Naive thymus-derived CD4-positive, alpha-beta T cell (primary cell): ENCODE measurements around the gene USP25. TPM values are rescaled to one million over a fixed set of nuclear protein-coding genes. Genes with fewer than 3 reads are reported as not detected.
"Not testable (repeated sequence)": the region's sequence is repeated elsewhere in the genome, so short reads cannot be mapped to it uniquely, and the experiment has no call there.

ENCODE experiments used
- ATAC-seq: fragments of 150-1000 bp; cut with Tn5 transposase; 2 replicates; pipeline ENCODE4 v1.10.0; 2021; ENCODE audit warnings: mild to moderate bottlenecking, moderate library complexity
- CTCF ChIA-PET: fragments of 350-600 bp; sonication (Branson Sonifier 250); formaldehyde crosslinking; loops from one replicate; lab custom pipeline; 2021; ENCODE audit warnings: antibody characterized with exemption; lab: Charles Lee
- POLR2A ChIA-PET: fragments of 350-600 bp; sonication (Branson Sonifier 250); formaldehyde crosslinking; loops from one replicate; lab custom pipeline; 2021; ENCODE audit warnings: antibody characterized with exemption, inconsistent platforms; lab: Charles Lee
- DNase-seq, 9 donors: peaks; one replicate each; pipeline versions ENCODE4 v3.0.0 to v3.0.0-alpha.2; 2020 to 2022; ENCODE audit warnings: mixed read lengths in 1 of 9
- H3K27ac ChIP-seq: one replicate; pipeline ENCODE4 v1.7.0; 2013; ENCODE audit warnings: mild to moderate bottlenecking, low read depth, low read length, moderate library complexity
- H3K27me3 ChIP-seq, 2 donors: one replicate each; pipeline ENCODE4 v1.7.0; 2013; ENCODE audit warnings: low read length in 2 of 2, mild to moderate bottlenecking in 2 of 2, moderate library complexity in 2 of 2; ENCODE audit not compliant: control insufficient read depth in 2 of 2, insufficient read depth in 2 of 2
- H3K36me3 ChIP-seq, 3 experiments: 1 replicate in 2 of 3; 2 replicates in 1 of 3; pipeline ENCODE4 v1.7.0; 2013; ENCODE audit warnings: low read length in 3 of 3, mild to moderate bottlenecking in 3 of 3, moderate library complexity in 1 of 3; ENCODE audit not compliant: insufficient read depth in 3 of 3, control insufficient read depth in 2 of 3
- H3K4me1 ChIP-seq, 2 donors: one replicate each; pipeline ENCODE4 v1.7.0; 2013; ENCODE audit warnings: low read length in 2 of 2, mild to moderate bottlenecking in 2 of 2, moderate library complexity in 1 of 2; ENCODE audit not compliant: control insufficient read depth in 2 of 2, insufficient read depth in 2 of 2
- H3K4me3 ChIP-seq: 2 replicates; pipeline ENCODE4 v1.7.0; 2013; ENCODE audit warnings: mild to moderate bottlenecking, low read length
- H3K9me3 ChIP-seq, 3 experiments: 1 replicate in 2 of 3; 2 replicates in 1 of 3; pipeline ENCODE4 v1.7.0; 2013; ENCODE audit warnings: low read length in 3 of 3; ENCODE audit not compliant: control insufficient read depth in 2 of 3
- H3K27ac Mint-ChIP-seq, 9 donors: one replicate each; pipeline ENCODE4 v1.8.0; 2020 to 2022; ENCODE audit warnings: mixed read lengths in 9 of 9, mild to moderate bottlenecking in 8 of 9, moderate library complexity in 5 of 9, inconsistent platforms in 2 of 9
- H3K27me3 Mint-ChIP-seq, 5 donors: one replicate each; pipeline ENCODE4 v1.8.0; 2021 to 2022; ENCODE audit warnings: mixed read lengths in 5 of 5, mild to moderate bottlenecking in 1 of 5
- H3K36me3 Mint-ChIP-seq, 5 donors: one replicate each; pipeline ENCODE4 v1.8.0; 2020 to 2022; ENCODE audit warnings: mixed read lengths in 5 of 5, mild to moderate bottlenecking in 3 of 5, inconsistent platforms in 1 of 5
- H3K4me1 Mint-ChIP-seq, 7 donors: one replicate each; pipeline ENCODE4 v1.8.0; 2020 to 2022; ENCODE audit warnings: mixed read lengths in 7 of 7, mild to moderate bottlenecking in 3 of 7, inconsistent platforms in 1 of 7
- H3K4me3 Mint-ChIP-seq, 10 donors: one replicate each; pipeline ENCODE4 v1.8.0; 2020 to 2022; ENCODE audit warnings: mild to moderate bottlenecking in 10 of 10, mixed read lengths in 10 of 10, moderate library complexity in 6 of 10, inconsistent platforms in 2 of 10
- H3K9me3 Mint-ChIP-seq, 11 donors: one replicate each; pipeline ENCODE4 v1.8.0; 2020 to 2022; ENCODE audit warnings: mixed read lengths in 11 of 11, mild to moderate bottlenecking in 4 of 11, inconsistent platforms in 1 of 11, moderate library complexity in 1 of 11
- intact Hi-C, 2 donors: fragments of 100-400 bp; cut with micrococcal nuclease; formaldehyde crosslinking; loops; one replicate each; pipeline ENCODE4 v1.15.1; 2023
- polyA plus RNA-seq, 2 donors: library from polyadenylated mRNA; unstranded; fragments of 300-500 nt; fragmentation: Illumina TruSeq; gene quantifications; one replicate each; pipeline ENCODE4 v1.2.3, GENCODE V29; 2021
- total RNA-seq, 6 experiments: library from RNA in 5 of 6; stranded (reverse) in 5 of 6; gene quantifications; 1 replicate in 5 of 6; 2 replicates in 1 of 6; pipeline ENCODE4 v1.2.3 and lab custom pipeline; 2021 to 2026

USP25 gene
- total and polyA plus RNA-seq, 7 experiments from 2014 or later, result 9.6 to 67.4 (median 52.0) TPM

DNA sequence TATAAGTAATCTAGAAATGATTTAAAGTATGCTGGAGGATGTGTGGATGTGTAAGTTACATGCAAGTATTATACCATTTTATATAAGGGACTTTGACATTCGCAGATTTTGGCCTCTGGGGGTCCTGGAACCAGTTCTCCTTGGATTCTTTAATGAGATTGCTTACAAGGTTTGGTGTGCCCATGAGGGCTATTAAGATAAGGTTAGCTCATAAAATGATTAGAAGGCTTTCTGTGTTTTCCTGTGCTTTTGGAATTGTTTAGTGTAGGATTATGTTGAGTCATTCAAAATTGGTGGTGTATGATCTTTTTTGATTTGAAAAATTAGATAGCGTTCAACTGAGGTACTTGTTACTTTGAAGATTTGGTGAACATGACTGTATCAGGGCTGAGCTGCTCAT lies 5.6 kb downstream of the USP25 start:
- H3K27me3 ChIP-seq, result no peaks in the 10 kb centered on the region
- peaks cover 0 to 14% (median 6%) of the 10 kb centered on the region in 5 donors for H3K36me3 Mint-ChIP-seq
- H3K27ac ChIP-seq, result no peak overlapping the region
- peak overlapping the region in 9 of 10 donors; percentile 22 to 98 (median 60) for H3K4me3 Mint-ChIP-seq
- DNase-seq (no peak), ATAC-seq (no peak)
- ChIA-PET POLR2A (no interaction called here), CTCF (interaction anchor here (0.7 kb wide), 1 partner anchor 88 kb away, joined by 3 read pairs; no protein-coding TSS in a partner anchor)
- no peaks in the 10 kb centered on the region for H3K27me3 Mint-ChIP-seq
- H3K4me1 ChIP-seq, result peaks cover 52 to 58% of the 10 kb centered on the region in 2 donors
- peaks cover 0 to 5% (median 0%) of the 10 kb centered on the region in 11 donors for H3K9me3 Mint-ChIP-seq
- H3K36me3 ChIP-seq, result no peaks in the 10 kb centered on the region
- peaks cover 59 to 96% (median 88%) of the 10 kb centered on the region in 7 donors for H3K4me1 Mint-ChIP-seq
- H3K27ac Mint-ChIP-seq, result peak overlapping the region in 6 of 9 donors; percentile 8 to 86 (median 74)
- H3K9me3 ChIP-seq, result no peaks in the 10 kb centered on the region
- intact Hi-C loops, result loop anchor here in 1 of 2 donors (2.0 kb wide), 1 partner anchor 31 kb away; no protein-coding TSS in a partner anchor
- H3K4me3 ChIP-seq, result no peak overlapping the region

DNA sequence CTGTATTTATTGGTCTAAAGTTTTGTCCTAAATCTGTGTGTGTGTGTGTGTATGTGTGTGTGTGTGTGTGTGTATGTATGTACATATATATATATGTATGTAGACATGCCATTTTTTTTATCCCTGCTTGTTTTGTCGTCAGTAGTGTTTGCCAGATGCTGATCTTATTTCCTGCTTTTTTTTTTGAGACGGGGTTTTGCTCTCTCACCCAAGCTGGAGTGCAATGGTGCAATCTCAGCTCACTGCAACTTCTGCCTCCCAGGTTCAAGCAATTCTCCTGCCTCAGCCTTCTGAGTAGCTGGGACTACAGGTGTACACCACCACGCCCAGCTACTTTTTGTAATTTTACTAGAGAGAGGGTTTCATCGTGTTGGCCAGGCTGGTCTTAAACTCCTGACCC lies 6.1 kb downstream of the USP25 start:
- Mint-ChIP-seq H3K27ac (peak overlapping the region in 8 of 9 donors; percentile 40 to 86 (median 72)), H3K36me3 (peaks cover 0 to 14% (median 6%) of the 10 kb centered on the region in 5 donors), H3K4me3 (peak overlapping the region; percentile 47 to 98 (median 68)), H3K4me1 (peaks cover 64 to 100% (median 93%) of the 10 kb centered on the region in 7 donors)
- H3K27ac ChIP-seq, H3K27me3 ChIP-seq, H3K27me3 Mint-ChIP-seq, H3K36me3 ChIP-seq, H3K9me3 ChIP-seq, ATAC-seq, H3K9me3 Mint-ChIP-seq: not testable (repeated sequence)
- Histone ChIP-seq H3K4me3 (peak overlapping the region; percentile 4), H3K4me1 (peaks cover 52 to 58% of the 10 kb centered on the region in 2 donors)
- peak in 1 of 9 donors; percentile 25 for DNase-seq
- CTCF ChIA-PET, result interaction anchor here (0.7 kb wide), 1 partner anchor 88 kb away, joined by 3 read pairs; no protein-coding TSS in a partner anchor
- POLR2A ChIA-PET, result interaction anchor here (0.7 kb wide), 1 partner anchor 712 kb away, joined by 3 read pairs; no protein-coding TSS in a partner anchor
- intact Hi-C loops, result loop anchor here in 1 of 2 donors (2.0 kb wide), 1 partner anchor 31 kb away; no protein-coding TSS in a partner anchor

DNA sequence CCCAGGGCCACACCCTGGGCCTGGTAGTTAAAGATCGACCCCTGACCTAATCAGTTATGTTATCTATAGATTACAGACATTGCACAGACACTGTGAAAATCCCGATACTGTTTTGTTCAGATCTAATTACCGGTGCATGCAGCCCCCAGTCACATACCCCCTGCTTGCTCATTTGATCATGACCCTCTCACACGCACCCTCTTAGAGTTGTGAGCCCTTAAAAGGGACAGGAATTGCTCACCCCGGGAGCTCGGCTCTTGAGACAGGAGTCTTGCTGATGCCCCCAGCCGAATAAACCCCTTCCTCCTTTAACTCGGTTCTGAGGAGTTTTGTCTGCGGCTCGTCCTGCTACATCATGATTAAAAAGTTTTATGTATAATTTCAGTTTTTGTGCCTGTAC lies 9.0 kb downstream of the USP25 start:
- DNase-seq, POLR2A ChIA-PET, intact Hi-C loops, H3K9me3 ChIP-seq, H3K27me3 ChIP-seq, ATAC-seq, H3K4me3 ChIP-seq, CTCF ChIA-PET, H3K27me3 Mint-ChIP-seq, H3K27ac ChIP-seq, H3K9me3 Mint-ChIP-seq: not testable (repeated sequence)
- Mint-ChIP-seq H3K4me3 (peak overlapping the region in 9 of 10 donors; percentile 17 to 98 (median 44)), H3K27ac (peak overlapping the region in 5 of 9 donors; percentile 1 to 83 (median 42)), H3K4me1 (peaks cover 70 to 100% (median 97%) of the 10 kb centered on the region in 7 donors), H3K36me3 (peaks cover 0 to 29% (median 22%) of the 10 kb centered on the region in 5 donors)
- peaks cover 0 to 11% (median 0%) of the 10 kb centered on the region in 3 experiments for H3K36me3 ChIP-seq
- peaks cover 39 to 46% of the 10 kb centered on the region in 2 donors for H3K4me1 ChIP-seq

DNA sequence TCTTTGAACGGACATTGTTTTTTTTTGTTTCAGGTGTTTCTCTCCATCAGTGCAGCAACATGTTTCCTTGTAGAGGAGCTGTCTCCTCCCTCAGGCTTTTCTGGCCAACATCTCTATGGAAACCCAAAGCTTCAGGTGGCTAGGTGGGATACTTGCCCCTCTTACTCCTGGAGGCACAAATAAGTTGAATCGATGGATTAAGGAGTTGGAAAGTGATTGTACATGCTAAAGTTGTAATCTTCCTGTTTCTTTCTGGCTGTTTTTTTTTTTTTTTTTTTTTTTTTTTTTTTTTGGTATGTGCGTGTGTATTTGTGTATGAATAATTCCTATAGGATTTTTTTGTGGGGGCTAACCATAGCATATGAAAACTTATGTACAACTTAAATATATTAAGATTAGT lies 10.6 kb downstream of the USP25 start:
- H3K36me3 Mint-ChIP-seq, result peaks cover 0 to 32% (median 22%) of the 10 kb centered on the region in 5 donors
- no peaks in the 10 kb centered on the region for H3K27me3 Mint-ChIP-seq
- peaks cover 26 to 37% of the 10 kb centered on the region in 2 donors for H3K4me1 ChIP-seq
- ChIA-PET CTCF (no interaction called here), POLR2A (no interaction called here)
- H3K4me1 Mint-ChIP-seq, result peaks cover 60 to 100% (median 95%) of the 10 kb centered on the region in 7 donors
- H3K27ac Mint-ChIP-seq, result peak overlapping the region in 3 of 9 donors; percentile 7 to 69 (median 45)
- intact Hi-C loops, result no loop called here
- no peaks in the 10 kb centered on the region for H3K27me3 ChIP-seq
- H3K36me3 ChIP-seq, result peaks cover 0 to 11% (median 0%) of the 10 kb centered on the region in 3 experiments
- no peak overlapping the region for H3K27ac ChIP-seq
- peaks cover 0 to 5% (median 2%) of the 10 kb centered on the region in 11 donors for H3K9me3 Mint-ChIP-seq
- H3K4me3 ChIP-seq, result no peak overlapping the region
- peak overlapping the region in 7 of 10 donors; percentile 20 to 98 (median 44) for H3K4me3 Mint-ChIP-seq
- no peak for ATAC-seq
- no peak for DNase-seq
- no peaks in the 10 kb centered on the region for H3K9me3 ChIP-seq

DNA sequence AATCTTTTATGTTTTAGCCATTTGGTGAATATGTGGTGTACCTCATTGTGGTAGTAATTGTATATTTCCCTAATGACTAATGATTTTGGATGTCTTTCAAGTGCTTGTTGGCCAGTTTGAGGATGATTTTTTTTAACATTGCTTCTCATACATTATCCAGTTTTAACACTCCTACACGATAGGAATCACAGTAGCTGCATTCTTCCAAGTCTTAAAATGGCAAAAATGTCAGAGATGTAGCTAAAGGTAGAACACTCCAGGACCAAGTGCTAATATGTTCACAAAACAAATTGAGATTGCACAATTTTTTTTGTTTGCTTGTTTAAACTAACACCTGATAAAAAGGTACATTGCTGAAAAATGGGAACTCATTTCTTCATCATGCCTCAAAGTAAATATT lies 11.7 kb downstream of the USP25 start:
- POLR2A ChIA-PET, result interaction anchor here (0.6 kb wide), 1 partner anchor 29 kb away, joined by 3 read pairs; no protein-coding TSS in a partner anchor
- no peak for ATAC-seq
- no peaks in the 10 kb centered on the region for H3K27me3 Mint-ChIP-seq
- Histone ChIP-seq H3K27me3 (no peaks in the 10 kb centered on the region), H3K4me3 (no peak overlapping the region), H3K9me3 (no peaks in the 10 kb centered on the region), H3K4me1 (peaks cover 21 to 28% of the 10 kb centered on the region in 2 donors), H3K27ac (no peak overlapping the region), H3K36me3 (peaks cover 0 to 11% (median 0%) of the 10 kb centered on the region in 3 experiments)
- H3K4me1 Mint-ChIP-seq, result peaks cover 55 to 100% (median 93%) of the 10 kb centered on the region in 7 donors
- H3K9me3 Mint-ChIP-seq, result peaks cover 0 to 5% (median 2%) of the 10 kb centered on the region in 11 donors
- no peak overlapping the region for H3K27ac Mint-ChIP-seq
- H3K4me3 Mint-ChIP-seq, result peak overlapping the region in 4 of 10 donors; percentile 3 to 98 (median 12)
- peaks cover 4 to 36% (median 26%) of the 10 kb centered on the region in 5 donors for H3K36me3 Mint-ChIP-seq
- CTCF ChIA-PET, result no interaction called here
- DNase-seq, result no peak
- intact Hi-C loops, result no loop called here

DNA sequence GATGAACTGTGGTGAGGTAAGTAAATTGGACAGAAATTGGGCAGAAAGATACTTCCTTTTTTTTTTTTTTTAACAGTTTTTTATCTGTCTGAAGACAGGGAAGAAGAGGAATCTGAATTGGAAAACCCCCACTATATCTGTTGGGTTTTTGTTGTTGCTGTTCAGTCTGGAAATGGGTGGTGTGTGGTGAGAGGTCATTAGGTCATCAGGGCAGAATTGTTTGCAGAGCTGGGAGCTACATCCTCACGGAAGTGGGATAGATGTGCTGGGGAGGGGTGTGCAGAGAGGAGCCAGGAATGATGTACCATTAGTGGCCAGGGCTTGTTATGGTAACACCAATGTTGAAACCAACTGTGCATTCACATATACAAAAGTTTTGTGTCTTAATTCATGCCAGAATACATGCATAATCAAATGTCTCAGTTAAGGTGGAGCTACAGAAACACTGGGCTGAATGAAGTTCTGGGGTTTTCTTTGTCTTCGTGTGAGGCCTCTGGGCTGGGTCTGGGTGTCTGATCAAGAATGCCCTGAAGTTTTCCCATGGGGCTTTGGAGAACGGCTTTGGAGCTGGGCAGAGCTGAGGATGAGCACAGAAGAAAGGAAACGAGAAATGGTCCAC lies 12.4 kb downstream of the USP25 start:
- no peak for ATAC-seq
- POLR2A ChIA-PET, result interaction anchor here (0.7 kb wide), 1 partner anchor 1761 kb away, joined by 3 read pairs; no protein-coding TSS in a partner anchor

More for the DNA sequence above, 12.4 kb downstream of the USP25 start:
- Mint-ChIP-seq H3K9me3 (peaks cover 0 to 5% (median 2%) of the 10 kb centered on the region in 11 donors), H3K4me1 (peaks cover 53 to 100% (median 93%) of the 10 kb centered on the region in 7 donors), H3K27me3 (no peaks in the 10 kb centered on the region), H3K4me3 (peak overlapping the region in 5 of 10 donors; percentile 5 to 98 (median 41)), H3K27ac (peak overlapping the region in 2 of 9 donors; percentile 5 to 28), H3K36me3 (peaks cover 4 to 36% (median 26%) of the 10 kb centered on the region in 5 donors)
- Histone ChIP-seq H3K9me3 (no peaks in the 10 kb centered on the region), H3K4me3 (no peak overlapping the region), H3K4me1 (peaks cover 21 to 28% of the 10 kb centered on the region in 2 donors), H3K36me3 (peaks cover 0 to 11% (median 0%) of the 10 kb centered on the region in 3 experiments), H3K27me3 (no peaks in the 10 kb centered on the region), H3K27ac (no peak overlapping the region)
- intact Hi-C loops, result no loop called here
- CTCF ChIA-PET, result no interaction called here
- no peak for DNase-seq
